Spleen (tissue), 11 donors: Measurements from ENCODE around the gene ZBTB49. TPM values are rescaled to one million over a fixed set of nuclear protein-coding genes. Genes with fewer than 3 reads are reported as not detected.

Source experiments
- DNase-seq: peaks from one replicate; pipeline ENCODE4 v3.0.0-alpha.2; 2020
- H3K27ac ChIP-seq, 8 donors: fragments of 200-600 bp; sonication (generic) in 7 of 8; 1 replicate in 4 of 8; 2 replicates in 4 of 8; pipeline versions ENCODE4 v1.5.0 to v1.8.0; 2016 to 2021; ENCODE audit warnings: inconsistent platforms in 4 of 8, mild to moderate bottlenecking in 4 of 8, moderate library complexity in 1 of 8
- H3K27me3 ChIP-seq, 7 donors: fragments of 200-600 bp; sonication (generic) in 6 of 7; replicated peaks in 1 of 7; 1 replicate in 4 of 7; 2 replicates in 3 of 7; pipeline versions ENCODE4 v1.5.0 to v1.8.0; 2016 to 2021; ENCODE audit warnings: inconsistent platforms in 3 of 7, mild to moderate bottlenecking in 1 of 7
- H3K36me3 ChIP-seq, 6 donors: fragments of 200-600 bp; sonication (generic) in 5 of 6; 1 replicate in 4 of 6; 2 replicates in 2 of 6; pipeline versions ENCODE4 v1.5.0 to v1.8.0; 2016 to 2021; ENCODE audit warnings: inconsistent platforms in 2 of 6
- H3K4me1 ChIP-seq, 6 donors: fragments of 200-600 bp; sonication (generic) in 5 of 6; 1 replicate in 3 of 6; 2 replicates in 3 of 6; pipeline versions ENCODE4 v1.5.0 to v1.8.0; 2016 to 2021; ENCODE audit warnings: inconsistent platforms in 3 of 6
- H3K4me3 ChIP-seq, 8 donors: fragments of 200-600 bp; sonication (generic) in 7 of 8; 1 replicate in 4 of 8; 2 replicates in 4 of 8; pipeline versions ENCODE4 v1.5.0 to v1.8.0; 2016 to 2021; ENCODE audit warnings: inconsistent platforms in 4 of 8, mild to moderate bottlenecking in 4 of 8, moderate library complexity in 2 of 8
- H3K9me3 ChIP-seq, 8 donors: fragments of 200-600 bp; sonication (generic) in 7 of 8; 1 replicate in 4 of 8; 2 replicates in 4 of 8; pipeline versions ENCODE4 v1.5.0 to v1.8.0; 2016 to 2021; ENCODE audit warnings: inconsistent platforms in 4 of 8
- POLR2A ChIP-seq, 3 donors: fragments of 450-650 bp; IDR thresholded peaks; one replicate each; pipeline ENCODE4 v1.5.1; 2017; ENCODE audit warnings: antibody characterized with exemption in 3 of 3, mild to moderate bottlenecking in 1 of 3
- POLR2AphosphoS5 ChIP-seq, 3 donors: sonication (generic); formaldehyde crosslinking; IDR thresholded peaks; one replicate each; pipeline ENCODE4 v1.5.1; 2017; ENCODE audit warnings: antibody characterized with exemption in 3 of 3
- WGBS, 5 donors: extraction: QIAGEN DNeasy Blood & Tissue Kit in 3 of 5; methylation state at CpG; one replicate each; pipeline versions ENCODE4 v1.1.5 to v1.1.7; 2013 to 2018; 5-methylcytosine and 5-hydroxymethylcytosine counted together
- intact Hi-C: fragments of 100-400 bp; cut with DNase I; formaldehyde crosslinking; loops from one replicate; pipeline ENCODE4 v1.15.0; 2023; ENCODE audit warnings: low total_unique reads
- polyA plus RNA-seq, 3 donors: library from polyadenylated mRNA; stranded (reverse); fragments of 200-250 nt; gene quantifications; one replicate each; pipeline ENCODE4 v1.2.1, GENCODE V29; 2013
- total RNA-seq, 7 donors: library from RNA; depleted of rRNA in 3 of 7; stranded (reverse); fragments of >200 nt in 3 of 7; fragmentation: NEBNext Ultra II Directional in 4 of 7; extraction: Animal tissue kit (Norgen Biotek cat#: 25700) in 4 of 7; gene quantifications; one replicate each; pipeline versions ENCODE4 v1.1.0 to v1.2.1, GENCODE V29; 2016 to 2021
- TF ChIP-seq, protein P1 (sequence below), 11 experiments: fragments of 200-600 bp in 7 of 11; fragments of 450-650 bp in 4 of 11; sonication (generic) in 4 of 11; IDR thresholded peaks in 8 of 11; conservative IDR thresholded peaks in 3 of 11; 1 replicate in 7 of 11; 2 replicates in 4 of 11; pipeline versions ENCODE4 v1.4.0 to v1.8.0; 2016 to 2021; ENCODE audit warnings: antibody characterized with exemption in 11 of 11, inconsistent platforms in 4 of 11, mild to moderate bottlenecking in 1 of 11
- donor health status: healthy with polysubstance abuse.
- donor health status: DM: no; HTN: no; CAD: no; lungs with moderate emphysema.
- donor health status: DM: no; HTN: no; CAD: no.
- donor health status: Bipolar disorder and iron deficiency.
- donor health status: healthy.
- donor health status: DM: no; HTN: no; CAD: no.
- donor health status: DM: yes; HTN: yes; CAD: no.

Gene ZBTB49
- total and polyA plus RNA-seq, 10 donors: 2.7 to 25.4 (median 10.8) TPM

DNA sequence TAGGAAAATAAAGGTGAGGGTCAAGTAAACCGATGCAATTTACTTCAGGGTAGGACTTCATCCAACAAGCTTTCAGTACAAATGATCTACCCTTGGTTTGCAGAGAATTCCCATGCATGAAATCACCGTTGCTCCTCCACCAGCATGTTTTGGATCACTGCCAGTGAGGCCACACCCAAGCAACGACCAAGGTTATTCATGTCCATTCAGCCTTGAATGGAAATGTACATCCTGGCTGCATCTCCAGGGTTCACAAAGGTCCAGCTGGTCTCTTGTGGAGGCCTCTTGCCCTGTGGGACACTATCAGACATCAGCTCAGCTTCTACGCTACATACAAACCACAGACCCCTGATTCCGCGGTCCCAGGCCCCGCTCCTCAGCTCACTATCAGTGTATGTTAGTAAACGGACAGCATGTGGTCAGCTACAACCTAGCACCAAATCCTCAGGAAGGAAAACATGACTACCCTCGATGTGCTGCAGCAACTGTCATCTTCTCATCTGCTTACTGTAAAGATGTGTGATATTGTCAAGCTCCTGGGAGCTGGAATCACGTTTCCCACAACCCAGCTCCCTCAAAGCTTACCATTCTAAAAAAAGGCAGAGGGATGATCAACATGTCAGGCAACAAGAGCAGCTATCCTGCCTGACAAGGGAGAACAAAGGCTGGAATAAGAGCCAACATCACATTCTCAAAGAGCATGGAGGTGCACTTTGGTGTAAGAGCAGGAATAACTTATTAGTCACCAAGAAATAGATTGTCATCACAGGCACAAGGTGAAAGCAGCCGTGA, 5.0 kb upstream of the ZBTB49 start:
- TF ChIP-seq, protein P1, sequence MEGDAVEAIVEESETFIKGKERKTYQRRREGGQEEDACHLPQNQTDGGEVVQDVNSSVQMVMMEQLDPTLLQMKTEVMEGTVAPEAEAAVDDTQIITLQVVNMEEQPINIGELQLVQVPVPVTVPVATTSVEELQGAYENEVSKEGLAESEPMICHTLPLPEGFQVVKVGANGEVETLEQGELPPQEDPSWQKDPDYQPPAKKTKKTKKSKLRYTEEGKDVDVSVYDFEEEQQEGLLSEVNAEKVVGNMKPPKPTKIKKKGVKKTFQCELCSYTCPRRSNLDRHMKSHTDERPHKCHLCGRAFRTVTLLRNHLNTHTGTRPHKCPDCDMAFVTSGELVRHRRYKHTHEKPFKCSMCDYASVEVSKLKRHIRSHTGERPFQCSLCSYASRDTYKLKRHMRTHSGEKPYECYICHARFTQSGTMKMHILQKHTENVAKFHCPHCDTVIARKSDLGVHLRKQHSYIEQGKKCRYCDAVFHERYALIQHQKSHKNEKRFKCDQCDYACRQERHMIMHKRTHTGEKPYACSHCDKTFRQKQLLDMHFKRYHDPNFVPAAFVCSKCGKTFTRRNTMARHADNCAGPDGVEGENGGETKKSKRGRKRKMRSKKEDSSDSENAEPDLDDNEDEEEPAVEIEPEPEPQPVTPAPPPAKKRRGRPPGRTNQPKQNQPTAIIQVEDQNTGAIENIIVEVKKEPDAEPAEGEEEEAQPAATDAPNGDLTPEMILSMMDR (IDR thresholded peaks at IDR 0.05 in 8 of 11, conservative IDR thresholded peaks at IDR 0.05 in 3 of 11): no peak
- TF ChIP-seq POLR2AphosphoS5 (IDR thresholded peaks at IDR 0.05): peak in 2 of 3 donors; percentile 24 to 52
- TF ChIP-seq POLR2A (IDR thresholded peaks at IDR 0.05): no peak
- intact Hi-C loops: no loop called here
- DNase-seq: no peak
- Histone ChIP-seq H3K27ac (peak overlapping the region in 7 of 8 donors; percentile 51 to 77 (median 58)), H3K4me3 (no peak overlapping the region), H3K9me3 (no peaks in the 10 kb centered on the region), H3K36me3 (peaks cover 0 to 64% (median 45%) of the 10 kb centered on the region in 6 donors), H3K4me1 (peaks cover 8 to 57% (median 31%) of the 10 kb centered on the region in 6 donors), H3K27me3 (no peaks in the 10 kb centered on the region)
- WGBS, 5 donors: 67 to 80% (median 78%) methylated on average over 11 of the region's 11 CpGs

DNA sequence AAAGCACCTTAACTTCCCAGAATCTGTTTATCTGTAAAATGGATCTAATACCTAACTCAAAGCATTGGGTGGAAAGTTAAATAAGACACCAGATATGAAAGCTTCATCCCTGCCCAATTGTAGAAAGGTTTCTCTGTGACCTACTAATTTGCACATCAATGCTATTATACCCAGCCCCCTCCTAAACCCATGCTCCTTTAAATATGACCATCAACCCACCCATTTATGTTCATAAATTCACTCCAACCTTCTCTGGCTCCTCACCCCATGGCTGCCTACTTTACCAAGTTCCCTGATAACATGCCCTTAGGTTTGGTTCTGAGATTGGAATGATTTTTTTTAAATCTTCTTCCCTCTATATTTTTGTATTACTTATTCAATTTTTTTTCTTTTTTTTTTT, 2.0 kb upstream of the ZBTB49 start:
- no peaks in the 10 kb centered on the region for H3K27me3 ChIP-seq
- peaks cover 0 to 44% (median 16%) of the 10 kb centered on the region in 6 donors for H3K36me3 ChIP-seq
- H3K4me3 ChIP-seq: no peak overlapping the region
- DNase-seq: no peak
- no peaks in the 10 kb centered on the region for H3K9me3 ChIP-seq
- H3K4me1 ChIP-seq: peaks cover 16 to 82% (median 49%) of the 10 kb centered on the region in 6 donors
- H3K27ac ChIP-seq: no peak overlapping the region
- intact Hi-C loops: no loop called here
- TF ChIP-seq, protein P1 (IDR thresholded peaks at IDR 0.05 in 8 of 11, conservative IDR thresholded peaks at IDR 0.05 in 3 of 11): no peak
- TF ChIP-seq POLR2AphosphoS5 (IDR thresholded peaks at IDR 0.05) (no peak), POLR2A (IDR thresholded peaks at IDR 0.05) (no peak)

DNA sequence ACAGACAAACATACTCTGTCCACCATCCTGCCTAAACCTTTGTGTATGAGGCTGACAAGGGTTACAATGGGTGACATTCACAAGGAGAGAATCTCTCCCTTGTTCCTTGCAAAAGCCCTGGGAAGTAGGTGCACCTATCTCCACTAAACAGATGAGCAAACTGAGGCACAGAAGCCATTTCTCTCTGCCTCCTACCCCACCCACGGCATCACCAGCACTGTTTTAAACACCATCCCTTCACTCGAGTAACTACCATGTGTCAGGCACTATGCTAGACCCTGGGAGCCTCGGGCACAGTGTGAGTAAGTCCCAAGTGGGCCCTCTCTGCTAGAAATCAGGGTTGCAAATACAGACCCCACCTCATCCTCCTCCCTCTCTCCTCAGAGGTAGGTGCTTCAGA, 996 bp upstream of the ZBTB49 start:
- Histone ChIP-seq H3K36me3 (peaks cover 0 to 36% (median 11%) of the 10 kb centered on the region in 6 donors), H3K27me3 (no peaks in the 10 kb centered on the region), H3K4me1 (peaks cover 16 to 82% (median 49%) of the 10 kb centered on the region in 6 donors), H3K9me3 (no peaks in the 10 kb centered on the region), H3K4me3 (peak overlapping the region; percentile 76 to 100 (median 96)), H3K27ac (peak overlapping the region in 2 of 8 donors; percentile 91 to 93)
- DNase-seq: no peak
- intact Hi-C loops: no loop called here
- 32 to 42% (median 35%) methylated on average over 3 of the region's 3 CpGs for WGBS, 5 donors
- no peak for TF ChIP-seq POLR2A (IDR thresholded peaks at IDR 0.05)
- TF ChIP-seq, protein P1 (IDR thresholded peaks at IDR 0.05 in 8 of 11, conservative IDR thresholded peaks at IDR 0.05 in 3 of 11): no peak
- TF ChIP-seq POLR2AphosphoS5 (IDR thresholded peaks at IDR 0.05): no peak

DNA sequence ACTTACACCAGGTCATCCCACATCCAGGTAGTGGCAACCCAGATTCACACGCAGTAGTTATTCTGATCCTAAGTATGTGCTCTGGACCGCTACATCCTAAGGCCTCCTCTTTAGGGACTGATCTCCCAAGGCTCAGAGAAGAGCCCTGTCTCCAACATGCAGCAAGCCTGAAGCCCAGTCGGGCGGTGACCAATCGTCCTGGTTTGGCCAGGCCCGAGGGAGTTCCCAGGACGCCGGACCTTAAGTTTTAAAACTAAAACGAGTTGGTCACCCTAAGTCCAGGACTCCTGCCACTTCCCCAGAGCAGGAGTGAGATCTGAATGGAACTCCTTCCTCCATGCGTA, 482 bp upstream of the ZBTB49 start:
- 0 to 1% (median 1%) methylated on average over 4 to 10 of the region's 10 CpGs for WGBS, 5 donors
- H3K27me3 ChIP-seq: no peaks in the 10 kb centered on the region
- TF ChIP-seq POLR2A (IDR thresholded peaks at IDR 0.05) (no peak), POLR2AphosphoS5 (IDR thresholded peaks at IDR 0.05) (no peak)
- TF ChIP-seq, protein P1 (IDR thresholded peaks at IDR 0.05 in 8 of 11, conservative IDR thresholded peaks at IDR 0.05 in 3 of 11): no peak
- H3K4me3 ChIP-seq: peak overlapping the region; percentile 76 to 100 (median 96)
- H3K36me3 ChIP-seq: peaks cover 0 to 31% (median 9%) of the 10 kb centered on the region in 6 donors
- peak overlapping the region; percentile 72 to 93 (median 88) for H3K27ac ChIP-seq
- H3K4me1 ChIP-seq: peaks cover 16 to 78% (median 48%) of the 10 kb centered on the region in 6 donors
- intact Hi-C loops: no loop called here
- DNase-seq: no peak
- H3K9me3 ChIP-seq: no peaks in the 10 kb centered on the region
